SH-SY5Y (cell line): Measurements from ENCODE around the gene PPP2R5C.

Experiments used
- GATA2 ChIP-seq: IDR thresholded peaks from 2 replicates; pipeline ENCODE4 v1.6.1; 2011; ENCODE audit warnings: mild to moderate bottlenecking, low read depth, low read length
- GATA3 ChIP-seq: IDR thresholded peaks from 2 replicates; pipeline ENCODE4 v1.6.1; 2011; ENCODE audit warnings: low read depth, mild to moderate bottlenecking, low read length, moderate library complexity

DNA sequence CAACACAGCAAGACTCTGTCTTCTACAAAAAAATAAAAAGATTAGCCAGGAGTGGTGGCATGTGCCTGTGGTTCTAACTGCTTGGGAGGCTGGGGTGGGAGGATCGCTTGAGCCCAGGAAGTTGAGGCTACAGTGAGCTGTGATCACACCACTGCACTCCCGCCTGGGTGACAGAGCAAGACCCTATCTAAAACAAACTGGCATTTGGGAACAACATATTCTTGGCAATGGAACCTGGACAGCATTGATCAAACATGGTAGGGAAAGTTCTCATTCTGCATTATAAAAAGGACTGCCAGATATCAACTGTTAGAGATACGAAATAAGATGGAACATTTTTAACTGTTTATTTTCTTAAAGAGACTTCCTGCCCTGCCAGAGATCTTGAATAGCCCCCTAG lies 81.5 kb downstream of the PPP2R5C start:
- TF ChIP-seq GATA2 (no peak), GATA3 (no peak)
